ENCODE results near the gene PPP1R26. TPM values are rescaled to one million over a fixed set of nuclear protein-coding genes. Genes with fewer than 3 reads are reported as not detected.

Gene PPP1R26
- polyA plus RNA-seq, 1 of the 3 experiments (the other 2 are of a cell fraction), result 20.1 TPM

DNA sequence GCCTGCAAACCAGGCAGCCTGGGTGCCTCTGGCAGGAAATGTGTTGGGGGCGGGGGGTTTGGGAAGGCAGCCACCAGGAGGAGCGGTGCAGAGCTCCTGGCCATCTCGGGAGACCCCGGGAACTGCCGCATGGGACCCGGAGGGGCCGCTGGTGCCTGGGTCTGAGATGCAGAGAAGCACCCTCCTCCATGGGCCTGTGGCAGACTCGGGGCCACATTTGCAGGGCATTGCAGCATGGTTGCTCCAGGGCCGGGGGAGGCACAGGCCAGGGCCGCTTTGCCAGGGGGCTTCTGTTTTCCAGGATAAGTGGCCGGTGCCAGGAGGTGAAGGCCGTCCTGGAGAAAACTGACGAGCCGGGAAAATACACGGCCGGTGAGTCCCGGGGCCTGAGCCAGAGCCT lies 43.3 kb downstream of the PPP1R26 start:
- no peak overlapping the region for H3K4me2 ChIP-seq
- no peak overlapping the region for H3K27ac ChIP-seq (ENCODE audit: low read depth in 2 of 2, low read length in 1 of 2)
- no peaks in the 10 kb centered on the region for H3K9me2 ChIP-seq
- no peaks in the 10 kb centered on the region for H4K20me1 ChIP-seq (ENCODE audit: insufficient read depth)
- ChIA-PET CTCF (interaction anchor here (1.6 kb wide), 1 partner anchor 18 kb away, joined by 5 read pairs; no protein-coding TSS in a partner anchor), POLR2A (no interaction called here)
- no peak for TF ChIP-seq NFIC (IDR thresholded peaks at IDR 0.05; ENCODE audit: borderline replicate concordance)
- no peak for TF ChIP-seq JUND (IDR thresholded peaks at IDR 0.05)
- TF ChIP-seq SIN3A (IDR thresholded peaks at IDR 0.05; ENCODE audit: borderline replicate concordance, low read depth, low read length), result no peak
- TF ChIP-seq RXRA (IDR thresholded peaks at IDR 0.05; ENCODE audit: borderline replicate concordance, low read depth), result no peak
- no peak for TF ChIP-seq TCF12 (IDR thresholded peaks at IDR 0.05)
- no peak for TF ChIP-seq MEF2A (IDR thresholded peaks at IDR 0.05; ENCODE audit: borderline replicate concordance, low read depth)
- no peak for TF ChIP-seq YY1 (IDR thresholded peaks at IDR 0.05; ENCODE audit: low read depth)
- TF ChIP-seq, protein P1, sequence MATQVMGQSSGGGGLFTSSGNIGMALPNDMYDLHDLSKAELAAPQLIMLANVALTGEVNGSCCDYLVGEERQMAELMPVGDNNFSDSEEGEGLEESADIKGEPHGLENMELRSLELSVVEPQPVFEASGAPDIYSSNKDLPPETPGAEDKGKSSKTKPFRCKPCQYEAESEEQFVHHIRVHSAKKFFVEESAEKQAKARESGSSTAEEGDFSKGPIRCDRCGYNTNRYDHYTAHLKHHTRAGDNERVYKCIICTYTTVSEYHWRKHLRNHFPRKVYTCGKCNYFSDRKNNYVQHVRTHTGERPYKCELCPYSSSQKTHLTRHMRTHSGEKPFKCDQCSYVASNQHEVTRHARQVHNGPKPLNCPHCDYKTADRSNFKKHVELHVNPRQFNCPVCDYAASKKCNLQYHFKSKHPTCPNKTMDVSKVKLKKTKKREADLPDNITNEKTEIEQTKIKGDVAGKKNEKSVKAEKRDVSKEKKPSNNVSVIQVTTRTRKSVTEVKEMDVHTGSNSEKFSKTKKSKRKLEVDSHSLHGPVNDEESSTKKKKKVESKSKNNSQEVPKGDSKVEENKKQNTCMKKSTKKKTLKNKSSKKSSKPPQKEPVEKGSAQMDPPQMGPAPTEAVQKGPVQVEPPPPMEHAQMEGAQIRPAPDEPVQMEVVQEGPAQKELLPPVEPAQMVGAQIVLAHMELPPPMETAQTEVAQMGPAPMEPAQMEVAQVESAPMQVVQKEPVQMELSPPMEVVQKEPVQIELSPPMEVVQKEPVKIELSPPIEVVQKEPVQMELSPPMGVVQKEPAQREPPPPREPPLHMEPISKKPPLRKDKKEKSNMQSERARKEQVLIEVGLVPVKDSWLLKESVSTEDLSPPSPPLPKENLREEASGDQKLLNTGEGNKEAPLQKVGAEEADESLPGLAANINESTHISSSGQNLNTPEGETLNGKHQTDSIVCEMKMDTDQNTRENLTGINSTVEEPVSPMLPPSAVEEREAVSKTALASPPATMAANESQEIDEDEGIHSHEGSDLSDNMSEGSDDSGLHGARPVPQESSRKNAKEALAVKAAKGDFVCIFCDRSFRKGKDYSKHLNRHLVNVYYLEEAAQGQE (IDR thresholded peaks at IDR 0.05; ENCODE audit: low read depth, low read length), result no peak
- TF ChIP-seq, protein P2, sequence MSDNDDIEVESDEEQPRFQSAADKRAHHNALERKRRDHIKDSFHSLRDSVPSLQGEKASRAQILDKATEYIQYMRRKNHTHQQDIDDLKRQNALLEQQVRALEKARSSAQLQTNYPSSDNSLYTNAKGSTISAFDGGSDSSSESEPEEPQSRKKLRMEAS (IDR thresholded peaks at IDR 0.05; ENCODE audit: low read depth), result no peak
- no peak for TF ChIP-seq GATA2 (CRISPR knock-in tag; IDR thresholded peaks at IDR 0.05)
- TF ChIP-seq, protein P3, sequence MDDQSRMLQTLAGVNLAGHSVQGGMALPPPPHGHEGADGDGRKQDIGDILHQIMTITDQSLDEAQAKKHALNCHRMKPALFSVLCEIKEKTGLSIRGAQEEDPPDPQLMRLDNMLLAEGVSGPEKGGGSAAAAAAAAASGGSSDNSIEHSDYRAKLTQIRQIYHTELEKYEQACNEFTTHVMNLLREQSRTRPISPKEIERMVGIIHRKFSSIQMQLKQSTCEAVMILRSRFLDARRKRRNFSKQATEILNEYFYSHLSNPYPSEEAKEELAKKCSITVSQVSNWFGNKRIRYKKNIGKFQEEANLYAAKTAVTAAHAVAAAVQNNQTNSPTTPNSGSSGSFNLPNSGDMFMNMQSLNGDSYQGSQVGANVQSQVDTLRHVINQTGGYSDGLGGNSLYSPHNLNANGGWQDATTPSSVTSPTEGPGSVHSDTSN (IDR thresholded peaks at IDR 0.05), result no peak
- TF ChIP-seq CHD2 (IDR thresholded peaks at IDR 0.05; ENCODE audit: low read length, partially characterized antibody), result no peak
- TF ChIP-seq SMC3 (IDR thresholded peaks at IDR 0.05; ENCODE audit: low read depth, low read length), result no peak
- no peaks in the 10 kb centered on the region for H3K79me2 ChIP-seq (ENCODE audit: insufficient read depth)
- 57% methylated on average over 11 of the region's 17 CpGs for WGBS (ENCODE audit: low lambda C conversion rate)
- H3K27me3 ChIP-seq (ENCODE audit: insufficient read depth), result no peaks in the 10 kb centered on the region
- no peak overlapping the region for H2AFZ ChIP-seq (ENCODE audit: low read depth)
- no peaks in the 10 kb centered on the region; a peak in 1 of 4 replicates for H3K4me1 ChIP-seq (ENCODE audit: control insufficient read depth in 1 of 2, insufficient read depth in 2 of 2, low read depth in 1 of 2, low read length in 1 of 2)
- H3K9ac ChIP-seq, result no peak overlapping the region
- peak; percentile 53 for DNase-seq
- H3K9me3 ChIP-seq, result no peaks in the 10 kb centered on the region
- no peaks in the 10 kb centered on the region for H3F3A ChIP-seq (replicated peaks; ENCODE audit: insufficient read depth)
- no peaks in the 10 kb centered on the region for H3K36me3 ChIP-seq (replicated peaks in 1 of 2; ENCODE audit: control insufficient read depth in 1 of 2, insufficient read depth in 2 of 2, low read length in 1 of 2)
- H3K4me3 ChIP-seq (ENCODE audit: low read depth in 2 of 2, low read length in 1 of 2), result no peak overlapping the region

DNA sequence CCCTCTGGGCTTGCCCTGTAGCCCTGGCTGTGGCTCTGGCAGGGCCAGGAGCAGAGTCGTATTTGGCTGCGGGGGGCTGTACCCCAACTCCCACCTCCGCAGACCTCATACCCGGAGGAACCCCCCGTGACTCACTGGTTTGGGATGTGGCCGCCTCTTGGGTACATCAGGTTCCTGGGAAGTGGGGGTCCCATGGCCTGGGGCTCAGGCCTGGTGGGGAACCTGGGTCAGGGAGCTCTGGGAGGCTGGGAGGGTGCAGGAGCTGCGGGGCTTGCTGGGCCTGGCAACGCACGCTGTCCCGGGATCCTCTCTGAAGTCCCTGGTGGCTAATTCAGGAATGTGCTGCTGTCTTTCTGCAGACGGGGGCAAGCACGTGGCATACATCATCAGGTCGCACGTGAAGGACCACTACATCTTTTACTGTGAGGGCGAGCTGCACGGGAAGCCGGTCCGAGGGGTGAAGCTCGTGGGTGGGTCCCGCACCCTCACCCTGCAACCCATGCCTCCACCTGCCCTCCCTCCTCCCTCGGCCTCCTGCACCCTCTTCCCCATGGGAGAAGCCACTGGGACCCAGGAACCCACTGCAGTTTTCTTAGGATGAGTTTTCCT lies 44.0 kb downstream of the PPP1R26 start:
- no peaks in the 10 kb centered on the region for H3K36me3 ChIP-seq (replicated peaks in 1 of 2; ENCODE audit: control insufficient read depth in 1 of 2, insufficient read depth in 2 of 2, low read length in 1 of 2)
- no peaks in the 10 kb centered on the region for H3K79me2 ChIP-seq (ENCODE audit: insufficient read depth)
- no peak overlapping the region for H2AFZ ChIP-seq (ENCODE audit: low read depth)
- no peaks in the 10 kb centered on the region for H3F3A ChIP-seq (replicated peaks; ENCODE audit: insufficient read depth)
- no peaks in the 10 kb centered on the region for H3K9me3 ChIP-seq
- ChIA-PET CTCF (interaction anchor here (1.3 to 1.9 kb wide), 2 partner anchors 19 to 24 kb away, joined by 4 read pairs; partner anchors contain the start of gene MRPS2), POLR2A (no interaction called here)
- no peaks in the 10 kb centered on the region for H4K20me1 ChIP-seq (ENCODE audit: insufficient read depth)
- H3K4me2 ChIP-seq, result no peak overlapping the region
- no peak overlapping the region for H3K27ac ChIP-seq (ENCODE audit: low read depth in 2 of 2, low read length in 1 of 2)
- 74% methylated on average over 13 of the region's 21 CpGs for WGBS (ENCODE audit: low lambda C conversion rate)
- H3K9ac ChIP-seq, result no peak overlapping the region
- no peaks in the 10 kb centered on the region for H3K9me2 ChIP-seq
- no peaks in the 10 kb centered on the region; a peak in 1 of 4 replicates for H3K4me1 ChIP-seq (ENCODE audit: control insufficient read depth in 1 of 2, insufficient read depth in 2 of 2, low read depth in 1 of 2, low read length in 1 of 2)
- no peaks in the 10 kb centered on the region for H3K27me3 ChIP-seq (ENCODE audit: insufficient read depth)
- no peak for DNase-seq
- no peak overlapping the region for H3K4me3 ChIP-seq (ENCODE audit: low read depth in 2 of 2, low read length in 1 of 2)
- TF ChIP-seq RCOR1 (IDR thresholded peaks at IDR 0.05; ENCODE audit: low read length) (no peak), TEAD4 (IDR thresholded peaks at IDR 0.05; ENCODE audit: borderline replicate concordance, insufficient read depth) (no peak), FOXM1 (IDR thresholded peaks at IDR 0.05; ENCODE audit: low read depth) (no peak), TCF12 (IDR thresholded peaks at IDR 0.05) (no peak), SMC3 (IDR thresholded peaks at IDR 0.05; ENCODE audit: low read depth, low read length) (no peak)
- TF ChIP-seq, protein P4, sequence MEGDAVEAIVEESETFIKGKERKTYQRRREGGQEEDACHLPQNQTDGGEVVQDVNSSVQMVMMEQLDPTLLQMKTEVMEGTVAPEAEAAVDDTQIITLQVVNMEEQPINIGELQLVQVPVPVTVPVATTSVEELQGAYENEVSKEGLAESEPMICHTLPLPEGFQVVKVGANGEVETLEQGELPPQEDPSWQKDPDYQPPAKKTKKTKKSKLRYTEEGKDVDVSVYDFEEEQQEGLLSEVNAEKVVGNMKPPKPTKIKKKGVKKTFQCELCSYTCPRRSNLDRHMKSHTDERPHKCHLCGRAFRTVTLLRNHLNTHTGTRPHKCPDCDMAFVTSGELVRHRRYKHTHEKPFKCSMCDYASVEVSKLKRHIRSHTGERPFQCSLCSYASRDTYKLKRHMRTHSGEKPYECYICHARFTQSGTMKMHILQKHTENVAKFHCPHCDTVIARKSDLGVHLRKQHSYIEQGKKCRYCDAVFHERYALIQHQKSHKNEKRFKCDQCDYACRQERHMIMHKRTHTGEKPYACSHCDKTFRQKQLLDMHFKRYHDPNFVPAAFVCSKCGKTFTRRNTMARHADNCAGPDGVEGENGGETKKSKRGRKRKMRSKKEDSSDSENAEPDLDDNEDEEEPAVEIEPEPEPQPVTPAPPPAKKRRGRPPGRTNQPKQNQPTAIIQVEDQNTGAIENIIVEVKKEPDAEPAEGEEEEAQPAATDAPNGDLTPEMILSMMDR (IDR thresholded peaks at IDR 0.05), result no peak
- TF ChIP-seq, protein P5, sequence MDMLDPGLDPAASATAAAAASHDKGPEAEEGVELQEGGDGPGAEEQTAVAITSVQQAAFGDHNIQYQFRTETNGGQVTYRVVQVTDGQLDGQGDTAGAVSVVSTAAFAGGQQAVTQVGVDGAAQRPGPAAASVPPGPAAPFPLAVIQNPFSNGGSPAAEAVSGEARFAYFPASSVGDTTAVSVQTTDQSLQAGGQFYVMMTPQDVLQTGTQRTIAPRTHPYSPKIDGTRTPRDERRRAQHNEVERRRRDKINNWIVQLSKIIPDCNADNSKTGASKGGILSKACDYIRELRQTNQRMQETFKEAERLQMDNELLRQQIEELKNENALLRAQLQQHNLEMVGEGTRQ (IDR thresholded peaks at IDR 0.05; ENCODE audit: borderline replicate concordance, low read depth, low read length), result no peak
